Lower leg skin (tissue), 4 donors: Measurements from ENCODE around the gene UBXN6. TPM values are rescaled to one million over a fixed set of nuclear protein-coding genes. Genes with fewer than 3 reads are reported as not detected.

Experiments used
- DNase-seq, 2 donors: peaks; one replicate each; pipeline ENCODE4 v3.0.0-alpha.2; 2019; ENCODE audit warnings: low spot score in 2 of 2
- H3K4me3 ChIP-seq: fragments of 200-600 bp; sonication (generic); 2 replicates; pipeline ENCODE4 v1.5.1; 2017; ENCODE audit warnings: mild to moderate bottlenecking, low read depth; ENCODE audit not compliant: poor library complexity, severe bottlenecking
- POLR2A ChIP-seq, 2 donors: fragments of 450-650 bp; IDR thresholded peaks; one replicate each; pipeline ENCODE4 v1.6.1; 2016 to 2017; ENCODE audit warnings: antibody characterized with exemption in 2 of 2, mild to moderate bottlenecking in 1 of 2, moderate library complexity in 1 of 2
- WGBS, 2 donors: methylation state at CpG; one replicate each; pipeline ENCODE4 v1.1.5; 2018; 5-methylcytosine and 5-hydroxymethylcytosine counted together
- intact Hi-C: fragments of 100-400 bp; cut with DNase I; formaldehyde crosslinking; loops from one replicate; pipeline ENCODE4 v1.15.0; 2023; ENCODE audit warnings: low total_unique reads
- total RNA-seq, 4 donors: library from RNA; depleted of rRNA; stranded (reverse); fragments of >200 nt; gene quantifications; one replicate each; pipeline ENCODE4 v1.1.0, GENCODE V29; 2016
- TF ChIP-seq, protein P1 (sequence below), 3 donors: fragments of 450-650 bp; IDR thresholded peaks; one replicate each; pipeline ENCODE4 v1.5.1; 2016; ENCODE audit warnings: antibody characterized with exemption in 3 of 3, mild to moderate bottlenecking in 3 of 3, moderate library complexity in 2 of 3

Gene UBXN6
- total RNA-seq, 4 donors from 2014 or later, result 77.0 to 161 (median 111) TPM

DNA sequence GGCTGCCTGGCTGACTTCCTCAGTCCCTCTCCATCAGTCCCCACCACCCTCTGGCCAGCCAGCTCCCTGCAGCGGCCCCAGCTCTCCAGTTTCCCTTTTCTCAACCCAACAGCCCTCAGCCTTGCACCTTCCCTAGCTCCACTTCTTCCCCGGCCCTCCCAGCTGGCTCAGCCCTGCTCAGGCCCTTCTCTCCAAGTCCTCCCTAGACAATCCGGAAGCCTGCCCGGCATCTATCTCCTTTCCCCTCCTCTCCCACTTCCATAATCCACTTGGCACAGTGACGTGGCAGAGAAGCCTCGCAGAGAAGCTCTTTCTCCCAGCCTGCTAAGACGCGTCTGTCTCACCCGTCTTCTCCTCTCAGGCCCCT lies 1.1 kb downstream of the UBXN6 start:
- 2 to 5% methylated on average over 9 of the region's 9 CpGs for WGBS, 2 donors
- peak overlapping the region; percentile 26 for H3K4me3 ChIP-seq
- no peak for DNase-seq
- TF ChIP-seq POLR2A (IDR thresholded peaks at IDR 0.05), result no peak
- TF ChIP-seq, protein P1, sequence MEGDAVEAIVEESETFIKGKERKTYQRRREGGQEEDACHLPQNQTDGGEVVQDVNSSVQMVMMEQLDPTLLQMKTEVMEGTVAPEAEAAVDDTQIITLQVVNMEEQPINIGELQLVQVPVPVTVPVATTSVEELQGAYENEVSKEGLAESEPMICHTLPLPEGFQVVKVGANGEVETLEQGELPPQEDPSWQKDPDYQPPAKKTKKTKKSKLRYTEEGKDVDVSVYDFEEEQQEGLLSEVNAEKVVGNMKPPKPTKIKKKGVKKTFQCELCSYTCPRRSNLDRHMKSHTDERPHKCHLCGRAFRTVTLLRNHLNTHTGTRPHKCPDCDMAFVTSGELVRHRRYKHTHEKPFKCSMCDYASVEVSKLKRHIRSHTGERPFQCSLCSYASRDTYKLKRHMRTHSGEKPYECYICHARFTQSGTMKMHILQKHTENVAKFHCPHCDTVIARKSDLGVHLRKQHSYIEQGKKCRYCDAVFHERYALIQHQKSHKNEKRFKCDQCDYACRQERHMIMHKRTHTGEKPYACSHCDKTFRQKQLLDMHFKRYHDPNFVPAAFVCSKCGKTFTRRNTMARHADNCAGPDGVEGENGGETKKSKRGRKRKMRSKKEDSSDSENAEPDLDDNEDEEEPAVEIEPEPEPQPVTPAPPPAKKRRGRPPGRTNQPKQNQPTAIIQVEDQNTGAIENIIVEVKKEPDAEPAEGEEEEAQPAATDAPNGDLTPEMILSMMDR (IDR thresholded peaks at IDR 0.05), result no peak
- intact Hi-C loops, result no loop called here

DNA sequence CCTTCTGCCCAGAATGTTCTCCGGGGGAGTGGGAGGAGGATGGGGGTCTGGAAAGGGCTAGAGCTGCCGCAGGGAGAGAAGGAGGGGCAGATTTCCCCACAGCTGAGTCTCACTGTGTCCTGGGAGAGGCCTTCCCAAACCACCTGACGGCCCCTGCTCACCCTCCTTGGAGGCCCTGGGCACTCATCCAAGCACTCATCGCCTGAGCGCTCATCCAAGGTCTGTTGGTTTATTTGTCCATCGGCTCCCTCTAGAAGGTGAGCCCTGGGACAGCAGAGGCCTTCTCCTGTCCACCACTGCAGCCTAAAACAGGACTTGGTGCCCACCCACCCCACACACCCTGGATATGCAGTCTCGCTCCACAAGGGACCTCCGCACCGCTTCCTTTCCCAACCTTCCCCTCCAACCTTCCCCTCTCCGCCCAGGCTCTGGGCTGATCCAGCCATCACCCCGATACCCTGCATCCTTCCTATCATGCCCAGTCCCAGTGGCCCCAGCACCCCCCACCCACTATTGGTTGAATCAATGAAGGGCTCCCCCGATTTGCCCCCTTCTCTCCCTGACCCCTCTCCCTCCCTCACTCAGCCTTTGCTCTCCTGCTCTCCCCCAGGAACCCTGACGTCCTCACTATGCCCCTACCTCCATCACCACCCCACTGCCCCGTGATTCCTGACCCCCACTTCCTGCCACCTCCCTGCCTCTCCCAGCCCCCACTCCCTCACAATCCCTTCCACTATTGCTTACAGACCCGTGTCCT lies 1.7 kb downstream of the UBXN6 start:
- intact Hi-C loops, result no loop called here
- peak in 1 of 2 donors; percentile 89 for DNase-seq
- no peak overlapping the region for H3K4me3 ChIP-seq
- WGBS, 2 donors, result 36 to 38% methylated on average over 14 to 15 of the region's 15 CpGs
- TF ChIP-seq, protein P1 (IDR thresholded peaks at IDR 0.05), result no peak
- TF ChIP-seq POLR2A (IDR thresholded peaks at IDR 0.05), result no peak

- TF ChIP-seq, protein P1 (IDR thresholded peaks at IDR 0.05), result no peak
- no peak for TF ChIP-seq POLR2A (IDR thresholded peaks at IDR 0.05)
- intact Hi-C loops, result no loop called here
- H3K4me3 ChIP-seq, result no peak overlapping the region
- WGBS, 2 donors, result 21 to 33% methylated on average over 27 to 29 of the region's 29 CpGs
- peak; percentile 59 to 85 for DNase-seq
These were observed 2.6 kb downstream of the UBXN6 start for GRCh38 chr19:4454747-4455718.

GRCh38 chr19:4453232-4454179 lies 4.1 kb downstream of the UBXN6 start:
- DNase-seq, result no peak
- 70 to 71% methylated on average over 27 to 30 of the region's 34 CpGs for WGBS, 2 donors
- TF ChIP-seq, protein P1 (IDR thresholded peaks at IDR 0.05), result no peak
- TF ChIP-seq POLR2A (IDR thresholded peaks at IDR 0.05), result no peak
- intact Hi-C loops, result no loop called here
- H3K4me3 ChIP-seq, result no peak overlapping the region
